ENCODE data around the gene PCNX2. TPM values are rescaled to one million over a fixed set of nuclear protein-coding genes. Genes with fewer than 3 reads are reported as not detected.

The PCNX2 gene
- total and polyA plus RNA-seq, 2 donors (not counting 1 experiment from before 2014, with no cell fraction given), result 17.6 to 34.7 TPM

DNA sequence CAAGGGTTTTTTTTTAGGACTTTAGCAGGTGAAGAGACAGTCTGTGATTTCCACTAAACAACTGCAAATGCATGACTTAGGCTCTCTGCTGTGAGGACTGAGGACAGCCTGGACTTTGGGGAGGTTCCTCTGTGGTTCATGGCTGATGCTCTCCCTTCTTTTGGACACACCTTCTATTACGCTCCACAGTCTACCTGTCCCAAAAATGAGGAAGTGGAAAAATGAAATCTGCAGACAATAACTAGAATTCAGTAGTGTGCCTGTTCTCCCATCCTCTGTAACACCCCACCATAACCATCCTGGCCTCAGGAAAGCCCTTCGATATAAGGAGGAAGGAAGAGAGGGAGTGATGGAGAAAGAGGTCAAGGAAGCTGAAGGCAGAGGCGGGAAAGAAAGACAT, 276.4 kb downstream of the PCNX2 start:
- Histone ChIP-seq H2AFZ (ENCODE audit: insufficient read depth, low read depth, low read length, poor library complexity, severe bottlenecking) (no peak overlapping the region), H3K36me3 (replicated peaks in 1 of 2; ENCODE audit: control extremely low read depth in 1 of 2, control insufficient read depth in 1 of 2, extremely low read depth in 1 of 2, insufficient read depth in 2 of 2, low read length in 1 of 2) (peaks cover 0 to 2% of the 10 kb centered on the region in 2 experiments), H3K9me3 (ENCODE audit: control extremely low read depth in 1 of 3, control insufficient read depth in 2 of 3, insufficient read depth in 1 of 3, low read length in 2 of 3) (peaks cover 0 to 2% (median 0%) of the 10 kb centered on the region in 3 donors), H3K4me1 (ENCODE audit: control insufficient read depth in 2 of 2, insufficient read depth in 2 of 2, low read length in 2 of 2) (no peaks in the 10 kb centered on the region), H3K27me3 (replicated peaks in 1 of 4; ENCODE audit: control extremely low read depth in 1 of 4, control insufficient read depth in 3 of 4, insufficient read depth in 4 of 4, low read length in 3 of 4) (no peaks in the 10 kb centered on the region), H4K20me1 (ENCODE audit: control insufficient read depth, insufficient read depth, low read length, poor library complexity, severe bottlenecking) (no peaks in the 10 kb centered on the region), H3K79me2 (ENCODE audit: control insufficient read depth, insufficient read depth, low read length) (no peaks in the 10 kb centered on the region), H3K27ac (ENCODE audit: low read length in 2 of 2) (no peak overlapping the region), H3K4me2 (replicated peaks; ENCODE audit: low read depth, low read length, poor library complexity, severe bottlenecking) (no peak overlapping the region), H3K9ac (ENCODE audit: low read length) (no peak overlapping the region), H3K4me3 (ENCODE audit: control extremely low read depth in 1 of 5, extremely low read depth in 1 of 5, insufficient read depth in 1 of 5, low read depth in 2 of 5, low read length in 4 of 5) (no peak overlapping the region)
- H3K27me3 Mint-ChIP-seq, result no peaks in the 10 kb centered on the region
- no peaks in the 10 kb centered on the region for H3K4me1 Mint-ChIP-seq
- intact Hi-C loops (cut with micrococcal nuclease), result no loop called here
- ChIA-PET POLR2A (no interaction called here), CTCF (no interaction called here)
- H3K4me3 Mint-ChIP-seq, result no peak overlapping the region
- no peak overlapping the region for H3K27ac Mint-ChIP-seq
- ATAC-seq (ENCODE audit: low read depth) (no peak), DNase-seq (no peak)
- H3K9me3 Mint-ChIP-seq (ENCODE audit: insufficient read depth), result no peaks in the 10 kb centered on the region
- TF ChIP-seq EZH2 (IDR thresholded peaks at IDR 0.05; ENCODE audit: borderline replicate concordance, insufficient read depth, low read depth, low read length, poor library complexity, severe bottlenecking), result no peak
- TF ChIP-seq, protein P1, sequence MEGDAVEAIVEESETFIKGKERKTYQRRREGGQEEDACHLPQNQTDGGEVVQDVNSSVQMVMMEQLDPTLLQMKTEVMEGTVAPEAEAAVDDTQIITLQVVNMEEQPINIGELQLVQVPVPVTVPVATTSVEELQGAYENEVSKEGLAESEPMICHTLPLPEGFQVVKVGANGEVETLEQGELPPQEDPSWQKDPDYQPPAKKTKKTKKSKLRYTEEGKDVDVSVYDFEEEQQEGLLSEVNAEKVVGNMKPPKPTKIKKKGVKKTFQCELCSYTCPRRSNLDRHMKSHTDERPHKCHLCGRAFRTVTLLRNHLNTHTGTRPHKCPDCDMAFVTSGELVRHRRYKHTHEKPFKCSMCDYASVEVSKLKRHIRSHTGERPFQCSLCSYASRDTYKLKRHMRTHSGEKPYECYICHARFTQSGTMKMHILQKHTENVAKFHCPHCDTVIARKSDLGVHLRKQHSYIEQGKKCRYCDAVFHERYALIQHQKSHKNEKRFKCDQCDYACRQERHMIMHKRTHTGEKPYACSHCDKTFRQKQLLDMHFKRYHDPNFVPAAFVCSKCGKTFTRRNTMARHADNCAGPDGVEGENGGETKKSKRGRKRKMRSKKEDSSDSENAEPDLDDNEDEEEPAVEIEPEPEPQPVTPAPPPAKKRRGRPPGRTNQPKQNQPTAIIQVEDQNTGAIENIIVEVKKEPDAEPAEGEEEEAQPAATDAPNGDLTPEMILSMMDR (IDR thresholded peaks at IDR 0.05), result no peak
- 100% methylated on average over 2 of the region's 3 CpGs for WGBS (ENCODE audit: insufficient coverage)

DNA sequence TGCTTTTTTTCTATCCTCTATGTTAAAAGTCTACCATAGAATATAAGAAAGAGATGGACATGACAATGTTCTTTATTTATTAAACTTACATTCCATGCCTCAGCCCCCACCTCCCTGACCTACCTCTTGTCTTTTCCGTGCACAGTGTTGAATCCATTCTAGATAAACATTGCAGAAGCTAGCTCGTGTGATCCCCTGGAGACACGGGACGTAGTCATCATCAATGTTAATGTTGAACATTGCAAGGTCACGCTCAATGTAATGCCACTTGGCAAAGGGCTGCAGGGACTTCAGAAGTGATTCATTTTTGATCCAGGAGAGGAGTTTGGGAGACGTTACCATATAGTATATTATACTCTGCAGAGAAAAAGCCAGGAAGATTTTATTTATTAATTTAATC, 278.7 kb downstream of the PCNX2 start:
- Histone ChIP-seq H3K79me2 (ENCODE audit: control insufficient read depth, insufficient read depth, low read length) (no peaks in the 10 kb centered on the region), H3K4me1 (ENCODE audit: control insufficient read depth in 2 of 2, insufficient read depth in 2 of 2, low read length in 2 of 2) (no peaks in the 10 kb centered on the region), H3K36me3 (replicated peaks in 1 of 2; ENCODE audit: control extremely low read depth in 1 of 2, control insufficient read depth in 1 of 2, extremely low read depth in 1 of 2, insufficient read depth in 2 of 2, low read length in 1 of 2) (peaks cover 0 to 2% of the 10 kb centered on the region in 2 experiments), H3K27ac (ENCODE audit: low read length in 2 of 2) (no peak overlapping the region), H3K4me2 (replicated peaks; ENCODE audit: low read depth, low read length, poor library complexity, severe bottlenecking) (no peak overlapping the region), H3K4me3 (ENCODE audit: control extremely low read depth in 1 of 5, extremely low read depth in 1 of 5, insufficient read depth in 1 of 5, low read depth in 2 of 5, low read length in 4 of 5) (no peak overlapping the region), H3K9me3 (ENCODE audit: control extremely low read depth in 1 of 3, control insufficient read depth in 2 of 3, insufficient read depth in 1 of 3, low read length in 2 of 3) (peaks cover 0 to 2% (median 0%) of the 10 kb centered on the region in 3 donors), H3K27me3 (replicated peaks in 1 of 4; ENCODE audit: control extremely low read depth in 1 of 4, control insufficient read depth in 3 of 4, insufficient read depth in 4 of 4, low read length in 3 of 4) (no peaks in the 10 kb centered on the region), H3K9ac (ENCODE audit: low read length) (no peak overlapping the region), H4K20me1 (ENCODE audit: control insufficient read depth, insufficient read depth, low read length, poor library complexity, severe bottlenecking) (no peaks in the 10 kb centered on the region), H2AFZ (ENCODE audit: insufficient read depth, low read depth, low read length, poor library complexity, severe bottlenecking) (no peak overlapping the region)
- Mint-ChIP-seq H3K27me3 (no peaks in the 10 kb centered on the region), H3K4me1 (no peaks in the 10 kb centered on the region), H3K4me3 (no peak overlapping the region), H3K9me3 (ENCODE audit: insufficient read depth) (no peaks in the 10 kb centered on the region), H3K27ac (no peak overlapping the region)
- no peak for ATAC-seq (ENCODE audit: low read depth)
- no peak for DNase-seq
- intact Hi-C loops (cut with micrococcal nuclease), result no loop called here
- CTCF ChIA-PET, result no interaction called here
- WGBS (ENCODE audit: insufficient coverage), result 93% methylated on average over 2 of the region's 6 CpGs
- no peak for TF ChIP-seq EZH2 (IDR thresholded peaks at IDR 0.05; ENCODE audit: borderline replicate concordance, insufficient read depth, low read depth, low read length, poor library complexity, severe bottlenecking)
- TF ChIP-seq, protein P1 (IDR thresholded peaks at IDR 0.05), result no peak
- POLR2A ChIA-PET, result no interaction called here

Data from B cell (primary cell).